HG03378 (cell line): ENCODE results near the gene PVRIG.
A peak's percentile ranks its signal among the peaks of the same experiment; 100 is the strongest.
"Not testable (repeated sequence)": the region's sequence is repeated elsewhere in the genome, so short reads cannot be mapped to it uniquely, and the experiment has no call there.

Experiments used
- ATAC-seq: cut with Tn5 transposase; IDR thresholded peaks from one replicate; pipeline ENCODE4 v1.9.1; 2021; ENCODE audit warnings: mild to moderate bottlenecking, moderate library complexity; ENCODE audit not compliant: unreplicated experiment

PVRIG gene

GRCh38 chr7:100192969-100193368 is 26.8 kb upstream of the PVRIG start:
- no peak for ATAC-seq

- ATAC-seq: no peak
Observed at GRCh38 chr7:100195222-100195621, 24.5 kb upstream of the PVRIG start.

GRCh38 chr7:100195901-100196322 is 23.8 kb upstream of the PVRIG start:
- ATAC-seq: not testable (repeated sequence)

GRCh38 chr7:100198266-100198665 is 21.5 kb upstream of the PVRIG start:
- no peak for ATAC-seq

- ATAC-seq: no peak
Observed at GRCh38 chr7:100200693-100201092, 19.1 kb upstream of the PVRIG start.

- no peak for ATAC-seq
Observed at GRCh38 chr7:100204454-100204853, 15.3 kb upstream of the PVRIG start.

DNA sequence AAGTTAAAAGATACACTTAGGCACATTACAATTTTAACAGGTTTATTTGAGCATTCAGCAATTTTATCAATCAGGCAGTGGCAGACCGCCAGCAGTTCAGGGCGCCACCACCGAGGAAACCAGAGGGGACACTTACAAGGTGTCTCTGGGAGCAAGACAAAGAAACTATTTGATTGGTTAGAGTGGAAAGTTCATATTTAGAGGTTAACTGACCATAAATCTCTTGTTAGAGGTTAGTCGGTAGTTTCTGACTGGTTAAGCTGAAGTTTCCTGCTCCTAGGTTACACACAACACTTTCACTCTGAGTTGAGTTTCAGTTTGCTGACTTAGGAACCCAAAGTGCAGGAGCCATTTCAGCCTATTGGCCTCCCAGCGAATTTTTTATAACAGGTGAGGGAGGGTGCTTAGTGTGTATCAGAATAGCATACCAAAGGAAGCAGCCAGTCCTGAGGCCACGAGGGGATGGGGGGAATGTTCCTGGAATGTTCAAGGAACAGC is 10.8 kb upstream of the PVRIG start:
- peak; percentile 75 for ATAC-seq

DNA sequence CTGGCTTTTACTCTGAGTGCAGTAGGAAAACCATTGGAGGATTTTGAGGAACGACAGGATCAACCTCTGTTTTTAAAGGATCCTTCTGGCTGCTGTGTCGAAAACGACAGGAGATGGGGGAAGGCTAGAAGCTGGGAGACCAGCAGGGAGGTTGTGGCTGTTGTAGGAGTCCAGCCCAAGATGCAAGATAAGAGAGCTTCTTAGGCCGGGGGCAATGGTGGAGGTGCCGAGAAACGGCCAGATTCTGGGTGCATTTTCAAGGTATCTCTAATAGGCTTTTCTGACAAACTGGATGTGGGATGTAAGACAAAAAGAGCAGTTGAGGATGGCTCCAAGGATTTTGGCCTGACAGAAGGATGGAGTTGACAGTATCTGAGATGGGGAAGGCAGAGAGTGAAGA is 10.3 kb upstream of the PVRIG start:
- no peak for ATAC-seq

DNA sequence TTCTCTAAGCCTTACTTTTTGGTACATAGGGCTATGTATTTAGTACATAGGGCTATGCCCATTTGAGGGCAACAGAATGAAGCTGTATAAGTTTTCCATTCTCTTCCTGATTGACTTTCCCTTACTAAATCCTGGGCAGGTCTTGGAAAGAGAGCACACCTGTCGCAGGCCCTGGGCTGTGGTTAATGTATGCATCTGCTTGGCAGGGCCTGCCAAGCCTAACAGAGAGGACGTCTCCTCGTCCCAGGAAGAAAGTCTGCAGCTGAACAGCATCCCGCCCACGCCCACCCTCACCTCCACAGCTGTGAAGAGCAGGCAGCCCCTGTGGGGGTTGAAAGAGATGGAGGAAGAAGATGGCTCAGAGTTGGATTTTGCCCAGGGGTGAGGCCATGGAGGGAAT is 8.9 kb upstream of the PVRIG start:
- ATAC-seq: no peak

GRCh38 chr7:100211342-100211780 is 8.4 kb upstream of the PVRIG start:
- ATAC-seq: peak; percentile 45

GRCh38 chr7:100212631-100213286 is 7.0 kb upstream of the PVRIG start:
- no peak for ATAC-seq

DNA sequence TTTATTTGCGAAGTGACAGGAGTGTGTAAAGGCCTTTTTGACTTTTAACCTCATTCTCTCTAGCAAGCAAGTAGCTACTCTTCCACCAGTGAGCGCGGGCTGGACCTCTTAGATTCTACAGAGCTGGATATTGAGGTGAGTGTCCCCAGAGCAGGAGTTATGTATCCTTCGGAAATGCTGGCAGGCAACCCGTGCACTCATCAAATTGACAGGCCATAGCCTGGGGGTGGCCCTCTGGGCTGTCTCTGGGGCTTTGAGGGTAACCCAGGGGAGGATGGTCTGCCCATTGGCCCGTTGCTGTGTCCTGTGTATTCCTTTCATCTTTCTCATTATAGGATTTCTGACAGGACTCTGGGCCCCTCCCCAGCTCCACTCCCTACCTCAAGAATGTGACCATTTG is 6.1 kb upstream of the PVRIG start:
- ATAC-seq: no peak

GRCh38 chr7:100214356-100214755 is 5.4 kb upstream of the PVRIG start:
- not testable (repeated sequence) for ATAC-seq

DNA sequence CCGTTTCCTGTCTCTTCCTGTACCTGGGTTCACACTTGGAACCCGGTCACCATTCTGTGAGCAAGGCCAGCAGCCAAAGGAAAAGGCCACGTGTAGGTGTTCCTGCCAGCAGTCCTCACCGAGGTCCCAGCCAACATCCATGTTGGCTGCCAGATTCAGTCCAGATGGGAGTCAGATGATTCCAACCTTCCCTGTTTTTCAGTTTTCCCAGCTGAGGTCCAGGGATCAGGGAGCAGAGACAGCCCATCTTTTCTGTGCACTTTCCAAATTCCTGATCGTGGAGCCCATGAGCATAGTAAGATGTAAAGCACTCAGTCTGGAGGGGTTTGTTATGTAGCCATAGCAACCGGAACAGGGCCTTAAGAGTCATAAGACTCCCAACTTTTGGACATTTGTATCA is 3.9 kb upstream of the PVRIG start:
- ATAC-seq: no peak

DNA sequence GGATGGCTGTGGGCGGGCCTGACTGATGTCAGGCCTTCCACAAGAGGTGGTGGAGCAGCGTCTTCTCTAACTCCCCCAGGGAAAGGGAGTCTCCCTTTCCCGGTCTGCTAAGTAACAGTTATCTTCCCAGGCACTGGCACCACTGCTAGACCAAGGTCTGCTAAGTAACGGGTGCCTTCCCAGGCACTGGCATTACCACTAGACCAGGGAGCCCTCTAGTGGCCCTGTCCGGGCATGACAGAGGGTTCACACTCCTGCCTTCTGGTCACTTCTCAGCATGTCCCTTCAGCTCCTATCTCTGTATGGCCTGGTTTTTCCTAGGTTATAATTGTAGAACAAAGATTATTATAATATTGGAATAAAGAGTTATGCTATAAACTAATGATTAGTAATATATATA is 1.8 kb upstream of the PVRIG start:
- peak; percentile 27 for ATAC-seq

DNA sequence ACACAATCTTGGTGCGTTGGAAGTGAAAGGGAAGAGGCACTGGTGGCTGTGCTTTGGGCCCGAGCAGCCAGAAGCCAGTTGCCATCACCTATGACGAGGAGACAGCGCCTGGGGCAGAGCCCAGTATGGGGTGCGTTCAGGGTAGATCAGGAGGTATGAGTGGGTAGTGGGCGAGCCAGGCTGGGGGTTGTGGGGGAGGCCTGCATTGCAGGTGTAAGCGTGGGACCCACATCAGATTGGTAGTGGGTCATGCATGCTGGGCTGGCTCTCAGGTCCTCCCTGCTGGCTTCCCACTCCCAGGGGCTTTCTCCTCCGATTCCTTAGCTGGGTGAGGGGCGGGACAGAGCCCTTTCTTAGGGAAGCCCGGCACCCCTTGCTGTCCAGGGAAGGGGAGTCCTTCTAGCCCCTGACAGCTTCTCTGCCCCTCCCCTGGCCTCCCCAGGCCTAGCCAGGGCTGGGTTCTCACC is 445 bp upstream of the PVRIG start:
- no peak for ATAC-seq

DNA sequence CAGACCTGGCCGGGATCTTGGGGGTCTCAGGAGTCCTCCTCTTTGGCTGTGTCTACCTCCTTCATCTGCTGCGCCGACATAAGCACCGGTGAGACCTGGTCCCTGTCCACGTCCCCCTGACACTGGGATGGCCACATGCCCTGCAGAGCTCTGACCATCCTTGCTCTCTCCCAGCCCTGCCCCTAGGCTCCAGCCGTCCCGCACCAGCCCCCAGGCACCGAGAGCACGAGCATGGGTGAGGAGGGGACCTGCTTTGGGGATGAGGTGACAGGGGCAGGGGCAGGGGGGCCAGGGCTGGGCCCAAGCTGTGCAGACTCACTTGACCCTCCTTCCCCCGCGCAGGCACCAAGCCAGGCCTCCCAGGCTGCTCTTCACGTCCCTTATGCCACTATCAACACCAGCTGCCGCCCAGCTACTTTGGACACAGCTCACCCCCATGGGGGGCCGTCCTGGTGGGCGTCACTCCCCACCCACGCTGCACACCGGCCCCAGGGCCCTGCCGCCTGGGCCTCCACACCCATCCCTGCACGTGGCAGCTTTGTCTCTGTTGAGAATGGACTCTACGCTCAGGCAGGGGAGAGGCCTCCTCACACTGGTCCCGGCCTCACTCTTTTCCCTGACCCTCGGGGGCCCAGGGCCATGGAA is 959 bp downstream of the PVRIG start:
- no peak for ATAC-seq

DNA sequence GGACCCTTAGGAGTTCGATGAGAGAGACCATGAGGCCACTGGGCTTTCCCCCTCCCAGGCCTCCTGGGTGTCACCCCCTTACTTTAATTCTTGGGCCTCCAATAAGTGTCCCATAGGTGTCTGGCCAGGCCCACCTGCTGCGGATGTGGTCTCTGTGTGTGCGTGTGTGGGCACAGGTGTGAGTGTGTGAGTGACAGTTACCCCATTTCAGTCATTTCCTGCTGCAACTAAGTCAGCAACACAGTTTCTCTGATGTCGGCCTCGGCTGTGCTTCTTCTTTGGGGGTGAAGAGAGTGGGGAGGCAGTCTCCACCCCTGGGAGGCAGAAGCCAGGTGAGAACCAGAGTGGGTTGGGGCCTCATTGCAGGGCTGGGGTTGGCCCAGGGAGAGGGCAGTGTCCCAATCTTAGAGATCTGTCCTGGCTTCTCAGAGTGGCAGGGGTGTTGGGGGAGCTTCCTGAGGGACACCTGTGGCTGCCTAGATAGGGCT is 1.5 kb downstream of the PVRIG start:
- ATAC-seq: peak; percentile 39

DNA sequence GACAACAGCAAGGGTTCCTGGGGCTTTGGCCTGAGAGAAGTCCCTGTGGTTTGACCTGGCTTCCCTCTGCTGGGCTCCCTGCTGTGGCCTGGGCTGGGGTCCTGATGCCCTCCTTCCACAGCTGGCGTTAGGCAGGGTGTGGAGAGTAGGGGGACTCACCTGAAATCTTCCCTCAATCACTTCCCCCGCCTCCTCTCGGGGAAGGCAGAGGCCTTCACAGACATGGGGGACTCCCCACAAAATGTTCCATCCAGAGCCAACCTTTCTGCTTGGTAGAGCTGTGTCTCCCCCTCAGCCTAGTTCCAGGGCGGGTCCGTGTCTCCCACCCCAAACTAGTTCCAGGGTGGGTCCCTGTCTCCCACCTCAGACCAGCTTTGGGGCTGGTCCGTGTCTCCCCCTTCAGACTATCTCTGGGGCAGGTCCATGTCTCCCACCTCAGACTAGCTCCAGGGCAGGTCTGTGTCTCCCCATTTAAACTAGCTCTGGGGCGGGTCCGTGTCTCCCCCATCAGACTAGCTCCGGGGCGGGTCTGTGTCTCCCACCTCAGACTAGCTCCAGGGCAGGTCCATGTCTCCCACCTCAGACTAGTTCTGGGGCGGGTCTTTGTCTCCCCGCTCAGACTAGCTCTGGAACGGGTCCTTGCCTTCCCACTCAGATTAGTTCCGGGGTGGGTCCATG is 2.2 kb downstream of the PVRIG start:
- no peak for ATAC-seq

GRCh38 chr7:100222445-100223132 is 2.8 kb downstream of the PVRIG start:
- ATAC-seq: no peak

- ATAC-seq: not testable (repeated sequence)
Observed at GRCh38 chr7:100223376-100223927, 3.7 kb downstream of the PVRIG start.
